ENCODE results near the gene ATPAF2.

Gene ATPAF2

DNA sequence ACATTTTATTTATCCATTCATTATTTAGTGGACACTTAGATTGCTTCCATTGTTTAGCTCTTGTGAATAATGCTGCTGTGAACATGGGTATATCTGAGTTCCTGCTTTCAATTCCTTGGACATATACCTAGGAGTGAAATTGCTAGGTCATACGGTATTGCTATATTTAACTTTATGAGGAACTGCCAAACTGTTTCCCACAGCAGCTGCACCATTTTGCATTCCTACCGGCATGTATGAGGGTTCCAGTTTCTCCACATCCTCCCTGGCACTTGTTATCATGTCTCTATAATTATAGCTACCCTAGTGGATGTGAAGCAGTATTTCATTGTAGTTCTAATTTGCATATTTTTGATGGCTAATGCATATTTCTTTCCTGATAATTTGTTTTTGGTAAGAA, 25.1 kb upstream of the ATPAF2 start:
- Histone ChIP-seq H3K9ac (ENCODE audit: low read length) (no peak overlapping the region), H3K36me3 (ENCODE audit: control insufficient read depth, insufficient read depth, low read length) (no peaks in the 10 kb centered on the region), H3K4me3 (ENCODE audit: low read length) (no peak overlapping the region), H3K9me3 (ENCODE audit: control insufficient read depth, low read length) (no peaks in the 10 kb centered on the region), H3K4me1 (ENCODE audit: control insufficient read depth, insufficient read depth, low read length) (no peaks in the 10 kb centered on the region), H3K27me3 (ENCODE audit: control insufficient read depth, insufficient read depth, low read length) (no peaks in the 10 kb centered on the region)

DNA sequence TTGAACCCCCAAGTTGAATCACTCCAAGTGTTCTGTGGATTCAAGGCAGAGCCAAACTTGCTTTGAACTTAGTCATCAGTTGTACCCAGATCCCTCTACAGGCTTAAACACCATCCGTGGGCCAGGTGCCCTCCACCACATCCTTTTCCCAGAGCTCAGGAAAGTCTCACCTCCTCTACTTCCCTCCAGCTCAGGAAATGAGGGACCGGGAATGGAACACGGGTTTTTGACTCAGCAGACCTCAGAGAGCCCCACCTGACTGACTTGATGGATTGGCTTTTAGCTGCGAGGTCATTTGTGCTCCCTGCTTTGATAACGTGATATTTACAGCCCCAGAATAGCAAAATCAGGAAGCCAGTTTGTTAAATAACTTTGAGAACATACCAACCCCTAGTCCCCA, 20.3 kb upstream of the ATPAF2 start:
- Histone ChIP-seq H3K9ac (ENCODE audit: low read length) (no peak overlapping the region), H3K9me3 (ENCODE audit: control insufficient read depth, low read length) (no peaks in the 10 kb centered on the region), H3K4me1 (ENCODE audit: control insufficient read depth, insufficient read depth, low read length) (no peaks in the 10 kb centered on the region), H3K4me3 (ENCODE audit: low read length) (no peak overlapping the region), H3K27me3 (ENCODE audit: control insufficient read depth, insufficient read depth, low read length) (no peaks in the 10 kb centered on the region), H3K36me3 (ENCODE audit: control insufficient read depth, insufficient read depth, low read length) (peaks cover 2% of the 10 kb centered on the region)

DNA sequence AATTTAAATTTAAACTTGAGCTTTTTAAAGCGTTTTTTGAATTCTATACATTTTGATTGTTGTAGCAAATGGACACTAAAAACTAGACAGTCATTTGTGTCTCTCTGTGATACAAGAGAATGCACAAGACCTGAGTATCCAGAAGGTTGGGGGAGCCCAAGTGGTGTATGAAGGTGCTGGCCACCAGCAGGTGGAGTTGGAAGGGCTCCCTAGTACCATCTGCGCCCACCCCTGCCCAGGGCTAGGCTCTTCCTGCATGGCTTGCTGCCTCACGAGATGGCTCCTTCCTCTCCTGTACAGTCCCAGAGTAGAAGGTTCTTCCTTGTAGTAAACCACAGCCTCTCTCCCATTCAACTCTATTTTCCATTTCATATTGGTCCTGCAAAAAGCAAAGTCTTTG, 17.2 kb upstream of the ATPAF2 start:
- no peaks in the 10 kb centered on the region for H3K9me3 ChIP-seq (ENCODE audit: control insufficient read depth, low read length)
- no peaks in the 10 kb centered on the region for H3K4me1 ChIP-seq (ENCODE audit: control insufficient read depth, insufficient read depth, low read length)
- H3K36me3 ChIP-seq (ENCODE audit: control insufficient read depth, insufficient read depth, low read length): peaks cover 4% of the 10 kb centered on the region
- no peak overlapping the region for H3K4me3 ChIP-seq (ENCODE audit: low read length)
- no peak overlapping the region for H3K9ac ChIP-seq (ENCODE audit: low read length)
- no peaks in the 10 kb centered on the region for H3K27me3 ChIP-seq (ENCODE audit: control insufficient read depth, insufficient read depth, low read length)

DNA sequence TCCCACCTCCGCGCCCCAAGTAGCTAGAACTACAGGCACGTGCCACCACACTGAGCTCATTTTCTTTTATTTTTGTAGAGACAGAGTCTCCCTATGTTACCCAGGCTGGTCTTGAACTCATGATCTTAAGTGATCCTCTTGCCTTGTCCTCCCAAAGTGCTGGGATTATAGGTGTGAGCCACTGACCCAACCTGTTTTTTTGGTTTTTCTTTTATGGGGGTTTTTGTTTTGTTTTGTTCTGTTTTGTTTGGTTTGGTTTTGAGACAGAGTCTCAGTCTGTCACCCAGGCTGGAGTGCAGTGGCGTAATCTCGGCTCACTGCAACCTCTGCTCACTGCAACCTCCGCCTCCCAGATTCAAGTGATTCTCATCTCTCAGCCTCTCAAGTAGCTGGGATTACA, 16.6 kb upstream of the ATPAF2 start:
- Histone ChIP-seq H3K9ac (ENCODE audit: low read length) (no peak overlapping the region), H3K4me3 (ENCODE audit: low read length) (no peak overlapping the region), H3K4me1 (ENCODE audit: control insufficient read depth, insufficient read depth, low read length) (no peaks in the 10 kb centered on the region), H3K36me3 (ENCODE audit: control insufficient read depth, insufficient read depth, low read length) (peaks cover 4% of the 10 kb centered on the region), H3K27me3 (ENCODE audit: control insufficient read depth, insufficient read depth, low read length) (no peaks in the 10 kb centered on the region), H3K9me3 (ENCODE audit: control insufficient read depth, low read length) (no peaks in the 10 kb centered on the region)

DNA sequence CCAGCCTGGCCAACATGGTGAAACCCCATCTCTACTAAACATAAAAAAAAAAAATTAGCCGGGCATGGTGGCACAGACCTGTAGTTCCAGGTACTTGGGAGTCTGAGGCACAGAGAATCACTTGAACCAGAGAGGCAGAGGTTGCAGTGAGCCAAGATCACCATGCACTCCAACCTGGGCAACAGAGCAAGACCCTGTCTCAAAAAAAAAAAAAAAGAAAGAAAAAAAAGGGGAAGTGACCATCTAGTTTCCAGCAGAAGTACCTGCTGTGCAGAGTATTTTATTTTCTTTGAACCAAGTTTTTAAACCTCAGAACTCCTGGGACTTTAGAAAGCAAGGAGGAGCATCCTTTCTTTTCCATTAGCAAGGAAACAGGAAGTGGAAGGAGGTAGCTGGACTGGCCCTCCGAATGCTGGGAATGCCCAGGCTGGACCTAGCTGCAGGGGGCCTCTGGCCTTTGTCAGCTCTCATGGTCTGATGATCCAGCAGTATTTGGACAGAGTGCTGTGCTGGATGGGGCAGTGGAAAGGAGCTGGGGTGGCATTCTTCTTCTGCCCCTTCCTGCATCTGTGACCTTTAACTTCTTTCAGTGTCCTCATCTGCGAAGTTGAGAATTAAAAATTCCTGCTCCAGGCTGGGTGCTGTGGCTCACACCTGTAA, 6.9 kb upstream of the ATPAF2 start:
- no peak overlapping the region for H3K4me3 ChIP-seq (ENCODE audit: low read length)
- peaks cover 2% of the 10 kb centered on the region for H3K4me1 ChIP-seq (ENCODE audit: control insufficient read depth, insufficient read depth, low read length)
- H3K36me3 ChIP-seq (ENCODE audit: control insufficient read depth, insufficient read depth, low read length): no peaks in the 10 kb centered on the region

DNA sequence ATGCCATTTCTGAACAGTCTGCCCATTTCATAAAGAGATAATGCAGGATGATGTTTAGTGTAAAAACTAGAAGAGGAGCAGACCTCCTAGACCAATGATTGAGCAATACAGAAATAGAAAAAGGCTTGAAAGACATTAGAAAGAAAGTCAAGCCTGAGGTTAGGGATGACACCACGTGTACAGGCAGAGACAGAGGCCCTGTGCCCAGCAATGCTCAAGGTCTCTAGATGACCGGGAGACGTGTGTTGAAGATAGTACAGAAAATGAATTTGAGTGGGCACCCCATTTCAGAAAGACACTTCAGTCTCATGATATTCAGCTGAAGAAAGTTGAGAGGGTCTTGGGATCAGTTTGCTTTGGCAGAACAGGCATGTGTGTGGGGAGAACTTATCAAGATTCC, 5.6 kb upstream of the ATPAF2 start:
- H3K36me3 ChIP-seq (ENCODE audit: control insufficient read depth, insufficient read depth, low read length): no peaks in the 10 kb centered on the region
- peaks cover 12% of the 10 kb centered on the region for H3K4me1 ChIP-seq (ENCODE audit: control insufficient read depth, insufficient read depth, low read length)
- H3K9ac ChIP-seq (ENCODE audit: low read length): no peak overlapping the region
- no peaks in the 10 kb centered on the region for H3K27me3 ChIP-seq (ENCODE audit: control insufficient read depth, insufficient read depth, low read length)
- no peaks in the 10 kb centered on the region for H3K9me3 ChIP-seq (ENCODE audit: control insufficient read depth, low read length)
- H3K4me3 ChIP-seq (ENCODE audit: low read length): no peak overlapping the region

More for the DNA sequence above, 6.9 kb upstream of the ATPAF2 start:
- Histone ChIP-seq H3K9me3 (ENCODE audit: control insufficient read depth, low read length) (no peaks in the 10 kb centered on the region), H3K27me3 (ENCODE audit: control insufficient read depth, insufficient read depth, low read length) (no peaks in the 10 kb centered on the region), H3K9ac (ENCODE audit: low read length) (no peak overlapping the region)

DNA sequence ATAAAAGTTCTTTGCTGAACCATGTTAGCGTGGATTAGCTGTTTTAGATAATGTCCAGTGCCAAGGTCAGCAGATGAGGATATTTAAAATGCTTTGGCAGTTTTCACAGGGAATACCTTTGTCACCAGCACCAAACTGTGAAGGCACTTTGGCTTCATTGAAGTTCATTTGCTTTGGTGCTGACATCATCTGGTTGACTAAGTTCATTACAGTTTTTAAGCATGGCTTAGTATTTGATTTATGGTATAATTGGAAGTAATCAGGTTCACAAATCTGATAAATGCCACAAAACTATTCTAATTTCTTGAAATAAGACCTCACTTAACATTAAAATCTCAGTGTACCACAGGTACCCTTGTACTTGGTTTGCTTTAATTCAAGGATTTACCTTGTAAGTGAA, 4.5 kb upstream of the ATPAF2 start:
- Histone ChIP-seq H3K4me1 (ENCODE audit: control insufficient read depth, insufficient read depth, low read length) (peaks cover 12% of the 10 kb centered on the region), H3K9ac (ENCODE audit: low read length) (no peak overlapping the region), H3K36me3 (ENCODE audit: control insufficient read depth, insufficient read depth, low read length) (no peaks in the 10 kb centered on the region), H3K4me3 (ENCODE audit: low read length) (no peak overlapping the region), H3K9me3 (ENCODE audit: control insufficient read depth, low read length) (no peaks in the 10 kb centered on the region), H3K27me3 (ENCODE audit: control insufficient read depth, insufficient read depth, low read length) (no peaks in the 10 kb centered on the region)

DNA sequence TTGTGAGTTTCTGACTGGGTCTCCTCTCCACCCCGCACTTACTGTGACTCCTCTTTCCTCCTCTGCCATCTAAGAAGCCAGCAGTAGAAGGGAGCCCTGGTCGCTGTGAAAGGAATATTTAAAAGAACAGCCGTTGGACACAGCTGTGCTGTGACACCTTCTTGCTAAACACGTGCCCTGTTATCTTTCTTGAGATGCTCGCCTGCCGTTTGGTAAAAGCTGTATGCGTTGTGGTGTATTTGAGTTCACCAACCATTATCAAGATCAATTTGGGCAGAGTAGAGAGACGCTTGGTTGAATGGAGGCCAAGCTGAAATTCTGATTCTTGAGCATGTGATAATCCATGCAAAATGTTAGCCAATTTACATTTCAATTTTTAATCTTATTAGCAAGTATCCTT, 4.0 kb upstream of the ATPAF2 start:
- H3K4me3 ChIP-seq (ENCODE audit: low read length): no peak overlapping the region
- no peaks in the 10 kb centered on the region for H3K36me3 ChIP-seq (ENCODE audit: control insufficient read depth, insufficient read depth, low read length)
- no peaks in the 10 kb centered on the region for H3K27me3 ChIP-seq (ENCODE audit: control insufficient read depth, insufficient read depth, low read length)
- no peaks in the 10 kb centered on the region for H3K9me3 ChIP-seq (ENCODE audit: control insufficient read depth, low read length)
- no peak overlapping the region for H3K9ac ChIP-seq (ENCODE audit: low read length)
- H3K4me1 ChIP-seq (ENCODE audit: control insufficient read depth, insufficient read depth, low read length): peaks cover 16% of the 10 kb centered on the region

DNA sequence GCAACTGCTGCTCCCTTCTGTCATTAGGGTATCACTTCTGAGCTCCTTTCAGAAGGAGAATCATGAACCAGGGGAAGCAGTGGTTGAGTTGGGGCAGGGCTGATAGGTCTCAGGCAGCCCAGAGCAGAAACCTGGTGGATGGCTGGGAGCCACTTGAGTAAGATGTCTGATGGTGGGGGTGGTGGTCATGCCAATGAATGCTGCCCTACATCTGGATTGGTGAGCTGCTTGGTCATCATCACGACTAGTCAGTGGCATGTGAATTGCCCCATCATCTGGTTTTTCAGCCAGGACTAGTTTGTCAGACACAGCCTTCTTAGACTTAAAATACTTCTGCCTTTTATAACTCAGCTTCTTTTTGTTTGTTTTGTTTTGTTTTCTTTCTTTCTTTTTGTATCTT, 2.8 kb upstream of the ATPAF2 start:
- Histone ChIP-seq H3K9ac (ENCODE audit: low read length) (no peak overlapping the region), H3K4me3 (ENCODE audit: low read length) (no peak overlapping the region), H3K27me3 (ENCODE audit: control insufficient read depth, insufficient read depth, low read length) (no peaks in the 10 kb centered on the region), H3K9me3 (ENCODE audit: control insufficient read depth, low read length) (no peaks in the 10 kb centered on the region), H3K36me3 (ENCODE audit: control insufficient read depth, insufficient read depth, low read length) (no peaks in the 10 kb centered on the region), H3K4me1 (ENCODE audit: control insufficient read depth, insufficient read depth, low read length) (peaks cover 16% of the 10 kb centered on the region)

DNA sequence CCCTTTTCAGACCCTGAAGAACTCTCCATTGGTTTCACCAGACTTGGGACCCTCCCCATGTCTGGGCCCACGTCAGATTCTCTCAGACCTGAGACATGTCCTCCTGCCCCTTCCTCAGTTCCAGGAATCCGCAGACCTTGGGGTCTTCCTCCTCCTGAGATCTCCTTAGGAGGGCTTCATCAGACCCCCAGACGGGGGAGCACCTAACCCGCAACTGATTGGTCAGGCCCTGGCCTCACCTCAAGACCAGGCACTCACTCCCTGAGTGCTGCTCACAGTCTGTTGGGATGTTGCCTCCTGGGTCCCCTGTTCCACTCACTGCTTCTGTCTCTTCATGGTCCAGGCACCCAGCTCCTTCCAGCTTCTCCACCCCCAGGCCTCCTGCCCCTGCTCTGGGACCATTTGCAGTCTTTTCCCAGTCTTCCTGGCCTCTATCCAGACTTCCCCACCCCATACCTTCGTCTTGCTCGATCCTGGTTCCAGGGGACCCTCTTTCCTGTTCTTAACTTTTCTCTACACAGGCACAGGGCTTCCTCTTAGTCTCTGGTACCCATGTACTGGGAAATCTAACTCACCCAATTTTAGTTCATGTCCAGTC, 1.4 kb upstream of the ATPAF2 start:
- peaks cover 16% of the 10 kb centered on the region for H3K4me1 ChIP-seq (ENCODE audit: control insufficient read depth, insufficient read depth, low read length)
- no peaks in the 10 kb centered on the region for H3K36me3 ChIP-seq (ENCODE audit: control insufficient read depth, insufficient read depth, low read length)
- peak overlapping the region; percentile 75 for H3K9ac ChIP-seq (ENCODE audit: low read length)
- H3K27me3 ChIP-seq (ENCODE audit: control insufficient read depth, insufficient read depth, low read length): no peaks in the 10 kb centered on the region
- H3K9me3 ChIP-seq (ENCODE audit: control insufficient read depth, low read length): no peaks in the 10 kb centered on the region
- peak overlapping the region; percentile 53 for H3K4me3 ChIP-seq (ENCODE audit: low read length)

DNA sequence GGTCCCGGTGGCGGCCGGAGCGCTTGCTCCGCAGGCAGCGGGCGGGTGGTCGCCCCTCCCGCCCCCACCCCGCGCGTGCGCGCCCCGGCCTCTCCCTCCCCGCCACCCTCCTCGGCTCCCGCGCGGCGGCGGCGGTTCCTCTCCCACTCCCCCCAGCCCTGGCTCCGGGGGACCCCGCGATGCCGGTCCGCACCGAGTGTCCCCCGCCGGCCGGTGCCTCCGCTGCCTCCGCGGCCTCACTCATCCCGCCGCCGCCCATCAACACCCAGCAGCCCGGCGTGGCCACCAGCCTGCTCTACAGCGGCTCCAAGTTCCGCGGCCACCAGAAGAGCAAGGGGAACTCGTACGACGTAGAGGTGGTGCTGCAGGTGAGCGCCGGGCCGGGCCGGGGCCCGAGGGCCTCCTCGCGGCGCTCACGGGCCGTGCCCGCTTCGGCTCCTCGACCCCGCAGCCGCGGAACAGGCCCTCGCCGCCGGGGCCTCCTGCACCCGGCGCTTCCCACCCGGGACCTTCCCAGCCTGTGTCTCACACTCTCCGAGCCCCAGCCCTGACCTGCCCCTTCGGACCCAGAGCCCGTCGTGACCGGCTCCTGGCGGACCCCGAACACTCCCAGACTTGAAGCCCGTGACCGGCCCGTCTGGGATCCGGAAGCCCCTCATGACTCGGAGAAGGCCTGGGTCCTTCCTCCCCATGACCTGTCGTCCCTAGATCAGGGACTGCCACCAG, 730 bp upstream of the ATPAF2 start:
- peak overlapping the region; percentile 75 for H3K9ac ChIP-seq (ENCODE audit: low read length)
- H3K36me3 ChIP-seq (ENCODE audit: control insufficient read depth, insufficient read depth, low read length): no peaks in the 10 kb centered on the region
- H3K4me3 ChIP-seq (ENCODE audit: low read length): peak overlapping the region; percentile 53
- H3K4me1 ChIP-seq (ENCODE audit: control insufficient read depth, insufficient read depth, low read length): peaks cover 16% of the 10 kb centered on the region
- H3K27me3 ChIP-seq (ENCODE audit: control insufficient read depth, insufficient read depth, low read length): no peaks in the 10 kb centered on the region
- no peaks in the 10 kb centered on the region for H3K9me3 ChIP-seq (ENCODE audit: control insufficient read depth, low read length)

DNA sequence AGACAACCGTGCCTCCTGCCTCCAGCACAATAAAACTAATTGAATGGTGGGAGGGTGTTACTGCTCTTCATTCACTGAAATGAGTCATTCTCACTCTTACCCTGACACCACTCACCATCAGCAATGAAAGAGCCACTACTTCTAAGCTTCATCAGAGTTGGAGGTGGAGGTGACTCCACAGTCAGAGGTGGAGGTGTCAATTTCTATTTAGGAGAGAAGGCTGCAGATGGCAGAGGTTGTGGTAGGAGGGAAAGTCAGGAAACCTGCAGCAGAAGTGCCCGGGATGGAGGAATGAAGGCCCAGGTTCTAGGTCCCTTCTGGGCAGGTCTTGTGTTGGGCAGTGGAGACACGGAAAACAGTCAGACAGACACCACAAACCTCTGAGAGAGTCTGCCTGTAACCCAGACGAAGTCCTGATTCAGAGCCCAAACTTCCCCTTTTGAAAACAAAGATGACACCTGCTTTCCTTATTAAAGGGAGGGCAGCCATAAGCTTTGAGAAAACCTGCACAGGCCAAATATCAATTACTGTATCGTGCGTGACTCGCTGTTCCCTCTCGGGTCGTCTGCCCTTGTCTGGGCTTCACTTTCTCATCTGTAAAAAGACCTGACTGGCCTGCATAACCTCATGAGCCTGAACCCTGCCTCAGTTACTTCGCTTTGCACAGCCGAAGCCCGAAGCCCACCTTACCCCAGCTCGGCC, 668 bp downstream of the ATPAF2 start:
- H3K4me1 ChIP-seq (ENCODE audit: control insufficient read depth, insufficient read depth, low read length): peaks cover 16% of the 10 kb centered on the region
- H3K36me3 ChIP-seq (ENCODE audit: control insufficient read depth, insufficient read depth, low read length): no peaks in the 10 kb centered on the region
- H3K4me3 ChIP-seq (ENCODE audit: low read length): peak overlapping the region; percentile 53
- H3K27me3 ChIP-seq (ENCODE audit: control insufficient read depth, insufficient read depth, low read length): no peaks in the 10 kb centered on the region
- H3K9ac ChIP-seq (ENCODE audit: low read length): peak overlapping the region; percentile 73
- H3K9me3 ChIP-seq (ENCODE audit: control insufficient read depth, low read length): no peaks in the 10 kb centered on the region
